Sigmoid colon (tissue), 7 donors: Measurements from ENCODE around the gene FEM1C. TPM values are rescaled to one million over a fixed set of nuclear protein-coding genes. Genes with fewer than 3 reads are reported as not detected.

ENCODE experiments used
- DNase-seq: peaks from one replicate; pipeline ENCODE4 v3.0.0-alpha.2; 2019
- H3K27ac ChIP-seq, 4 donors: fragments of 200-600 bp; sonication (generic); one replicate each; pipeline ENCODE4 v1.5.1; 2016 to 2019; ENCODE audit warnings: mild to moderate bottlenecking in 1 of 4
- H3K27me3 ChIP-seq, 3 donors: fragments of 200-600 bp; sonication (generic); one replicate each; pipeline ENCODE4 v1.5.1; 2019; ENCODE audit warnings: mild to moderate bottlenecking in 1 of 3
- H3K36me3 ChIP-seq, 4 donors: fragments of 200-600 bp; sonication (generic); one replicate each; pipeline ENCODE4 v1.5.1; 2016 to 2019
- H3K4me1 ChIP-seq, 4 donors: fragments of 200-600 bp; sonication (generic); one replicate each; pipeline ENCODE4 v1.5.1; 2017 to 2019
- H3K4me3 ChIP-seq, 4 donors: fragments of 200-600 bp; sonication (generic); one replicate each; pipeline ENCODE4 v1.5.1; 2017 to 2019; ENCODE audit warnings: mild to moderate bottlenecking in 2 of 4, moderate library complexity in 1 of 4
- H3K9me3 ChIP-seq, 4 donors: fragments of 200-600 bp in 3 of 4; sonication (generic) in 3 of 4; one replicate each; pipeline versions ENCODE4 v1.5.1 to v1.6.1; 2013 to 2019
- EP300 ChIP-seq, 4 donors: sonication (generic); formaldehyde crosslinking; IDR thresholded peaks; one replicate each; pipeline ENCODE4 v1.6.1; 2017; ENCODE audit warnings: antibody characterized with exemption in 4 of 4
- POLR2A ChIP-seq, 2 donors: fragments of 450-650 bp; IDR thresholded peaks; one replicate each; pipeline ENCODE4 v1.6.1; 2016; ENCODE audit warnings: antibody characterized with exemption in 2 of 2, mild to moderate bottlenecking in 2 of 2, moderate library complexity in 2 of 2
- POLR2AphosphoS5 ChIP-seq, 4 donors: sonication (generic); formaldehyde crosslinking; IDR thresholded peaks; one replicate each; pipeline ENCODE4 v1.6.1; 2017; ENCODE audit warnings: antibody characterized with exemption in 4 of 4
- WGBS, 2 donors: extraction: QIAGEN DNeasy Blood & Tissue Kit; methylation state at CpG; one replicate each; pipeline ENCODE4 v1.1.7; 2013; 5-methylcytosine and 5-hydroxymethylcytosine counted together
- intact Hi-C: fragments of 100-400 bp; cut with DNase I; formaldehyde crosslinking; loops from one replicate; pipeline ENCODE4 v1.15.1; 2023
- polyA plus RNA-seq, 3 donors: library from polyadenylated mRNA; stranded (reverse); fragments of 200-250 nt; gene quantifications; one replicate each; pipeline ENCODE4 v1.2.3, GENCODE V29; 2013
- total RNA-seq, 4 donors: library from RNA; depleted of rRNA; stranded (reverse); fragments of >200 nt; gene quantifications; one replicate each; pipeline ENCODE4 v1.1.0, GENCODE V29; 2016
- TF ChIP-seq, protein P1 (sequence below), 4 experiments: fragments of 450-650 bp in 3 of 4; fragments of 200-600 bp in 1 of 4; IDR thresholded peaks; one replicate each; pipeline ENCODE4 v1.5.1; 2016 to 2019; ENCODE audit warnings: antibody characterized with exemption in 4 of 4, mild to moderate bottlenecking in 3 of 4, moderate library complexity in 2 of 4
- donor health status: healthy with polysubstance abuse.
- donor health status: Bipolar disorder and iron deficiency.
- donor health status: healthy.

FEM1C gene
- total and polyA plus RNA-seq, 7 donors = 12.1 to 26.8 (median 24.0) TPM

DNA sequence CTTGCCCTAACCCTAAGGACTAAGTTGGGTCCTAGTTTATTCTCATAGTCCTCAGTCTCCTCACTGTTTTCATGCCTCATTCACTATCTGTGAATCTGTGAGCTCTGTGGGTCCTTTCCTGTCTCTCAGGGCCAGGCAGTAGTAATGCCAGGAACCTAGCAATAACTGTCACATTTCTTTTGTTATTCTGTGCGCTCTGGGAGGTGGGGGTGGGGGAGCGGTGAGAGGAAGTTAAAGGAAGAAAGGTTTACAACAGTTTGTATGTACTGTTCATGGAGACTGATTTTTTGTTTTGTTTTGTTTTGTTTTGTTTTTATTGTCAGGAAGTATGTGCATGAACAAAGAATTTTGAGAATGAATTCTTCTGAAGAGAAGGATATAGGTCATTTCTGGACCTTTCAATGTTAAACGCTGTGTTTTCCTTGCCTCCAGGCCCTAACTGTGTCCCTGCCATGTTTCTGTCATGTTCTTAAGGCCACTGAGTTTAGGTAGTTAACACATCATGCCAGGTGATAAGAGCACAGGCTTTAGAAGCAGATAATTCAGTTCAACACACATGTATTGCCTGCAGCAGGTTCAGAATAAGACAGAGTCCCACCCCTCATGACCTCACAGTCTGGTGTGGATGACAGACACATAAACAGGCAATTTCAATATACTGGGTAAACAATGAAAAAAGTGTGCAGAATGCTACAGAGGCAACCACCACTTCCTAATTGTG lies 13.3 kb upstream of the FEM1C start:
- H3K4me3 ChIP-seq = no peak overlapping the region
- no peaks in the 10 kb centered on the region for H3K27me3 ChIP-seq
- whole genome bisulfite sequencing, 2 donors = 52 to 68% methylated on average over 3 of the region's 3 CpGs
- H3K9me3 ChIP-seq = no peaks in the 10 kb centered on the region
- H3K4me1 ChIP-seq = peaks cover 0 to 24% (median 8%) of the 10 kb centered on the region in 4 donors
- no peaks in the 10 kb centered on the region for H3K36me3 ChIP-seq
- intact Hi-C loops = no loop called here
- TF ChIP-seq POLR2AphosphoS5 (IDR thresholded peaks at IDR 0.05) = no peak
- no peak for TF ChIP-seq EP300 (IDR thresholded peaks at IDR 0.05)
- TF ChIP-seq POLR2A (IDR thresholded peaks at IDR 0.05) = no peak
- TF ChIP-seq, protein P1, sequence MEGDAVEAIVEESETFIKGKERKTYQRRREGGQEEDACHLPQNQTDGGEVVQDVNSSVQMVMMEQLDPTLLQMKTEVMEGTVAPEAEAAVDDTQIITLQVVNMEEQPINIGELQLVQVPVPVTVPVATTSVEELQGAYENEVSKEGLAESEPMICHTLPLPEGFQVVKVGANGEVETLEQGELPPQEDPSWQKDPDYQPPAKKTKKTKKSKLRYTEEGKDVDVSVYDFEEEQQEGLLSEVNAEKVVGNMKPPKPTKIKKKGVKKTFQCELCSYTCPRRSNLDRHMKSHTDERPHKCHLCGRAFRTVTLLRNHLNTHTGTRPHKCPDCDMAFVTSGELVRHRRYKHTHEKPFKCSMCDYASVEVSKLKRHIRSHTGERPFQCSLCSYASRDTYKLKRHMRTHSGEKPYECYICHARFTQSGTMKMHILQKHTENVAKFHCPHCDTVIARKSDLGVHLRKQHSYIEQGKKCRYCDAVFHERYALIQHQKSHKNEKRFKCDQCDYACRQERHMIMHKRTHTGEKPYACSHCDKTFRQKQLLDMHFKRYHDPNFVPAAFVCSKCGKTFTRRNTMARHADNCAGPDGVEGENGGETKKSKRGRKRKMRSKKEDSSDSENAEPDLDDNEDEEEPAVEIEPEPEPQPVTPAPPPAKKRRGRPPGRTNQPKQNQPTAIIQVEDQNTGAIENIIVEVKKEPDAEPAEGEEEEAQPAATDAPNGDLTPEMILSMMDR (IDR thresholded peaks at IDR 0.05) = no peak
- peak overlapping the region in 3 of 4 donors; percentile 29 to 70 (median 63) for H3K27ac ChIP-seq
- no peak for DNase-seq

DNA sequence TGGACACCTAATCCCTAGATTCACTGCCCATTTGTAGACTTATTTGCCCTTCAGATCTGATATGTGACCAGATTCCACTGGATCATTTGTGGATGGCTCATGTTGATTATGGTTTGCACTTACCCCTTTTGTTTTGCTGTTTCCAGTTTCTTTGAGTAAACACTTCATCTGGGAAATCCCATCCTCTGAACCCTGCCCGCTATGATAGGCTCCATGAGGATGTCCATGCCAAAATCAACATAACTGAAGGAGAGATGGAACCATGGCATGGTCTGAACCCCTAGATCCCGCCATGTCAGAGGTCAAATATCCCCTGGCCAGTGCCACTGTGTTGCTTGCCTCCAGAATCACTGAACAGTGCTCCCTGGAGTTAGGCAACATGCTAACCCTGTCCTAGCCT lies 11.7 kb upstream of the FEM1C start:
- TF ChIP-seq POLR2A (IDR thresholded peaks at IDR 0.05) = no peak
- no peak for TF ChIP-seq EP300 (IDR thresholded peaks at IDR 0.05)
- TF ChIP-seq POLR2AphosphoS5 (IDR thresholded peaks at IDR 0.05) = no peak
- TF ChIP-seq, protein P1 (IDR thresholded peaks at IDR 0.05) = no peak
- Histone ChIP-seq H3K27me3 (no peaks in the 10 kb centered on the region), H3K36me3 (no peaks in the 10 kb centered on the region), H3K27ac (no peak overlapping the region), H3K9me3 (no peaks in the 10 kb centered on the region), H3K4me1 (peaks cover 0 to 24% (median 8%) of the 10 kb centered on the region in 4 donors), H3K4me3 (no peak overlapping the region)
- no peak for DNase-seq
- intact Hi-C loops = no loop called here
- WGBS, 2 donors = 90 to 93% methylated on average over 2 of the region's 2 CpGs

DNA sequence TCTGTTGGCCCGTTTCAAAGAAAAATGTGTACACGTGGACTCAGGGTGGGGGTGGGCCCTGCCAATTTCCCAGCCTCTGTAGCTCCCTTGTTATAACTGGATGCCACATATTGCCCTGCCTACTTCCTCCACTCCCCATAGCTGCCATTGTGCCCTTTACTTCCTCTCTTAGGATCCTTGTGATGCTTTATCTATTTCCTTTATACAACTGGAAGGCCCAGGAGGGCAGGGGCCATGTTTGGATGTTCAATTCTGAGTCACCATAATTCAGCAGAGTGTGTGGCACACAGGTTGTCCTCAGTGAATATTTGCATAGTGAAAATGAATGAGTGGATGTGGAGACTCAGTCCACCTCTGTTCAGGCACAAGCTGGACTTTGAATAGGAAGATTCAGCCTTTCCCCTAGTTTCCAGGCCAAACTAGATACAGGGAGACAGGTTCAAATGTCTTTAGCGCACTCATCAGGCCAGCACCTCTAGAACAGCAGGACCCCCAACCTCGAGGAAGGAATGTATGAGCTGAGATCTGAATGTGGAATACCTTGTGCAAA lies 10.6 kb upstream of the FEM1C start:
- TF ChIP-seq POLR2AphosphoS5 (IDR thresholded peaks at IDR 0.05) = no peak
- TF ChIP-seq, protein P1 (IDR thresholded peaks at IDR 0.05) = no peak
- no peak for TF ChIP-seq EP300 (IDR thresholded peaks at IDR 0.05)
- TF ChIP-seq POLR2A (IDR thresholded peaks at IDR 0.05) = no peak
- Histone ChIP-seq H3K27ac (no peak overlapping the region), H3K27me3 (no peaks in the 10 kb centered on the region), H3K4me1 (peaks cover 0 to 24% (median 8%) of the 10 kb centered on the region in 4 donors), H3K36me3 (no peaks in the 10 kb centered on the region), H3K9me3 (no peaks in the 10 kb centered on the region), H3K4me3 (no peak overlapping the region)
- intact Hi-C loops = no loop called here
- WGBS, 2 donors = 86 to 92% methylated on average over 4 of the region's 4 CpGs
- DNase-seq = no peak

DNA sequence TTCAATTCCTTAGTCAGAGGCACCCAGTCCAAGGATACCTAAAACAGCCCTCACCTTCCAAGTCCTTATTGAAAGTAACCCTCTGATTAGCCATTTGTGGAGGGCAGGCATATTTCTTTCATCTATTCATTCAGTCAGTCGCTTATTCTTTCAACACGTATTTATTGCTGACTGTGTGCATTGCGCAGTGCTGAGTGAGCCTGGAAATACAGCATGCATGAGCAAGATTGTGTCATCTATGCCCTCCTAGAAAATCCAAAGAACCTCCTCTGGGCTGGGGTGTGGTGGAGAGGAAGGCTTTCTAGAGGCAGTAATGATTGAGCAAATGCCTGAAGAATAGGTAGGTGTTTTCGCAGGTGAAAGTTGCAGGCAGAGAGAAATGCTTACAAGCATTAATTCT lies 8.5 kb upstream of the FEM1C start:
- Histone ChIP-seq H3K27me3 (no peaks in the 10 kb centered on the region), H3K9me3 (no peaks in the 10 kb centered on the region), H3K4me3 (no peak overlapping the region), H3K4me1 (peaks cover 0 to 10% (median 4%) of the 10 kb centered on the region in 4 donors), H3K36me3 (no peaks in the 10 kb centered on the region), H3K27ac (no peak overlapping the region)
- DNase-seq = no peak
- TF ChIP-seq POLR2AphosphoS5 (IDR thresholded peaks at IDR 0.05) (no peak), POLR2A (IDR thresholded peaks at IDR 0.05) (no peak), EP300 (IDR thresholded peaks at IDR 0.05) (no peak)
- TF ChIP-seq, protein P1 (IDR thresholded peaks at IDR 0.05) = no peak
- intact Hi-C loops = no loop called here
- WGBS, 2 donors = 94 to 97% methylated on average over 4 of the region's 4 CpGs
